NCI-H2081 (cell line): ENCODE results near the gene ACO1.

ENCODE experiments used
- DNase-seq, 2 experiments: peaks; one replicate each; lab custom pipeline; 2025; lab: John Stamatoyannopoulos, UW

Gene ACO1

DNA sequence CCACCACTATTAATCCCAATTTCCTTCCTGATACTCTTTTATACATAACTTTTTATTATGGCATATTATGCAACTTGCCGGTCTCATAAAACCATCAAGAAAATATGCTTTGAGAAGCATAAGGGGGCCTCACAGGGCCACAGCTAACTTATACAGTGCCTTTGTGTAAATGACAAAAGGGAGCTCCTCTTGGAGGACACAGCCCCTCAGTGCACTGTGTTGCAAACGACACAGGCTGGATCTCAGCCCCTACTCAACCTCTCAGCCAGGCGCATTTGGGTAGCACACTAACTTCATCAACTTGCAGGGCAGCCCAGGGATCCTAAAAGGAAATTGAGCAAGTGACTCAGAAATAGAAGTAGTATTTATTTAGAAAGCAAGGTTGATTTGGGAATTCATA, 106.2 kb downstream of the ACO1 start:
- DNase-seq, result no peak

GRCh38 chr9:32497921-32498320, 113.5 kb downstream of the ACO1 start:
- DNase-seq, result no peak

DNA sequence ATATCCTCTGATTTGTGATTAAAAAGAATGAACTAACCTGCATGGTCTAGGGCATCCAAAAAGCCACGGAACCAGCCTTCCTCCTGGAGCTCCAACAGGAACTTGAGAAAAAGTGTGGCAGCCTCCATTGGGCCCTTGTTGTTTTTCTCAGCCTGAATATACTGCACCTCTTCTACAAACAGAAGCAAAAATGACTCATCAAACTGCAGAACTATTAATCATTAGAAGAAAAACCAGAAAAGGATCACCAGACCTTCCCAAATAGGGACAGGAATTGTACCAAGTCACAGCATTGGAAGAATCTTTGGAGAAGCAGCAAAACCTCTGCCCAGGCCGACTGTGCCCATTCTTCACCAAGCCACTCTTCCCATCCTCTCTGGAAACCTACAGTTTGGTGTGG, 116.3 kb downstream of the ACO1 start:
- no peak for DNase-seq

DNA sequence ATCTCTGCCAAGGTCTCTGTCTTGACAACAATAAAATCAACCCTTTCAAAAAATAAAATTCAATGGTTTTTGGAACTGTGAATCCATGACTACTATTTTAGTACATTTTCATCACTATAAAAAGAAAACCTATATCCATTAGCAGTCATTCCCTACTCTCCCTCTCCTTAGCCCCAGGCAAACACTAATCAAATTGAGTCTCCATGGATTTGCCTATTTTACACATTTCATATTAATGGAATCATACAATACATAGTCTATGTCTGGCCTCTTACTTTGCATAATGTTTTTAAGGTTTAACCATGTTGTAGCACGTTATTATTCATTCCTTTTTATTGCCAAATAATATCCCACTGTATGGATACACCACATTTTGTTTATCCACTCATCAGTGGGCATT, 117.4 kb downstream of the ACO1 start:
- DNase-seq, result no peak

- DNase-seq, result no peak
Measured at GRCh38 chr9:32502464-32502863, 118.0 kb downstream of the ACO1 start.

DNA sequence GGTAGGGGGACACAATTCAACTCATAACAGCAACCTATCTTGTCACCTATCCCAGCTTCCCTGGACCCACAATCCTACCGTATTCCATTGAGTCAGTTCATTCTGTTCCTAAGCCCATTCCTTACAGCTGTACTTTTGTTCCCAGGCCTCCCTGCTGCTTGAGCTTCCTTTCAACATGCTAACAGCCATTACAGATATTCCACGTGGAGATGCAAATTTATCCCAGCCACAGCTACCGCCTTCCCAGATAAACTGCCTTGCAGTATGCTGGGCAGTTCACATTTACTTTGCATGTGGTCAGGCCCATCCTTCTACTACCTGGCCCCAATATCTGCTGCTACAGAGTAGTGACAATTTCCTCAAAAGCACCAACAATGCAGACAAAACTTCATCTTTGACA, 118.6 kb downstream of the ACO1 start:
- DNase-seq, result no peak
